ENCODE measurements around the gene HOXB8.

Gene HOXB8

GRCh38 chr17:48610282-48611211, 4.5 kb downstream of the HOXB8 start, which contains the start of gene HOXB7:
Gene HOXB7, minus strand, starts transcription at chr17:48611017. Its CDS starts 99 bp downstream, at chr17:48610918.
- DNase-seq: no peak

GRCh38 chr17:48609759-48610281, 5.3 kb downstream of the HOXB8 start:
- no peak for DNase-seq

DNA sequence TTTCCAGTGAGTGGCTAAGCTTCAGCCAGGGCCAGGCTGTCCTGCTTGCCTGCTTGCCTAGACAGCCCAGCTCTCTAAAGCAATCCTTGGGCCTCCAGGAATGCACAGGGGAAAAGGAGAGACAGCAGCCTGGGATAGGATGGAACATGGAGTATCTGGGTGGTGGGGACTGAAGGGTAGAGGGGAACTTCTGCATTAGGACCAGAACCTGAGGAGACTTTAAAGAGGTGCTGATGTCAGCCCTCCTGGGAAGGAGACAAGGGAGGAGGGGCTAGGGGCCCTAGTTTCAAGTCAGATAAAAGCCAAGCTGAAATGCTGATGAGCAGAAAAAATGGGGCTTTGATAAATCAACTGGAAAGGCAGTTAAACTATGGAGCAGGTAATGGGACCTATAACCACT, 6.1 kb downstream of the HOXB8 start:
- DNase-seq: no peak

GRCh38 chr17:48608494-48608834, 6.6 kb downstream of the HOXB8 start:
- no peak for DNase-seq

DNA sequence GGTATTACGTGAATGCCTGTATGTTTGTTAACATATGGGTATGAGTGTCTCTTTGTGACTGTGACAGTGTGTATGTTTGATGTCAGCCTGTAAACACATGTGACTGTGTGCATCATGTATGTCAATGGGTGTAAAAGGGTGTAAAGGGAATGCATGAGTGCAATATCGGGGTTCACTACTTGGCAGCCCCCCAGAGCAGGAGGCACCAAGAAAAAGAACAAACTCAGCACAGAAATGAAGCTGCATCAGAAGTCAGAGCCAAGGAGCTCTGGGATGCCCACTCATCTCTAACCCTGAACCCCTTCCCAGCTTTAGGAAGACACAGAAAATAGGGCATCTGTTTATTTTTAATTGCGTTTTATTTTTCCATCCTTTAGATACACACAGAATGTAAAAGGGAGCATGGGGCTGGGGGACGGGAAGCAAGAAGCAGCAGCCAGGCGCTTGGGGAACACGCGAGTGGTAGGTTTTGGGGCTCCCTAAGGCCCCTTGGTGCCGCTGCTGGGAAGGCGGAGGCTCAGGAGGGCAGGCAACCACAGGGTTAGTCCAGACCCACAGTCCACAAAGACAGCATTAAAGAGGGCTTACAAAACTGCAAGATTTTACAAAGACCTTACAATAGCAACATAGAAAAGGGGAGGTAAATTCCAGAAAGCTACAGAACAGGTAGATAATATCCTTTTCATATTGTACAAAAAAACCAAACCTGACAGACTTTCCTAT, 8.0 kb downstream of the HOXB8 start:
- DNase-seq: no peak

DNA sequence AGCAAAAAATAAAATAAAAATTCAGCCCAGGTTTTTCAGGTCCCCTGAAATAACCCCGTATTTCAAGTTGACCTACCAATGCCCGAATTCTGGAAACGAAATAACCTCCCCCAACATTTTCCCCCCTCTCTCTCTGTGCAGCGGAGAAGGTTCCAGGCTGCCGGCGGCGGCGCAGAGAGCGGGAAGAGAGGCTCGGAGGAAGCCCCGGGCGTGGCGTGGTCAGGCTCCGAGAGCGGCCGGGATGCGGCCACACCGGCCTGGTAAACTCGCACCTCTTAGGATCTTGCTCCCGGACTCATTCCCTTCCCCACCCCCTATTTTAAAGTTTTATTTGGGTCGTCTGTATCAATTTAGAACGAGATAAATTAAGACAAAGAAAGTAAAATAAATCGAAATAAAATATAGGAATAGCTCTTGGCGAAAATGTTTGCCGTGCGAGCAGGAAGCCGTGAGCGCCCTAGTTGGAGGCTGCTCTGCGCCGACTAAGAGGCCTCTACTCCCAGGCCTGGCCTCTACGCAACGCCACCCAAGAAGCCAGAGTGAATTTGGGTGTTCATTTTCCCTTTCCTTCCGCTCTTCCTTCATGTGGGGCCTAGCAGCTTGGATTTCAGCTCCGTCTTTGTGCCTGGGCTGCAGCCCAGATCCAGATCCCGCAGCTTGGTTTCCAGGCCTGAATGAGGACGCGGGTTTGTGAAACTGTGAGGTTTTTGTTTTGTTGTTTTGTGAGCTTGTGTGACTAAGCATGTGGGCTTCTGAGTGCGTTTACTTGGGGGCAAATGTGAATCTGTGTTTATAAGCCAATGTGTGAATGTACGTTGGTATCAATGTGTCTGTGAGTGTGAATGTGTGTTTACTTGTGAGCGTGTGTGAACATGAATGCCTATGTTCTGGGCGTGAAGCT, 8.9 kb downstream of the HOXB8 start:
- no peak for DNase-seq

DNA sequence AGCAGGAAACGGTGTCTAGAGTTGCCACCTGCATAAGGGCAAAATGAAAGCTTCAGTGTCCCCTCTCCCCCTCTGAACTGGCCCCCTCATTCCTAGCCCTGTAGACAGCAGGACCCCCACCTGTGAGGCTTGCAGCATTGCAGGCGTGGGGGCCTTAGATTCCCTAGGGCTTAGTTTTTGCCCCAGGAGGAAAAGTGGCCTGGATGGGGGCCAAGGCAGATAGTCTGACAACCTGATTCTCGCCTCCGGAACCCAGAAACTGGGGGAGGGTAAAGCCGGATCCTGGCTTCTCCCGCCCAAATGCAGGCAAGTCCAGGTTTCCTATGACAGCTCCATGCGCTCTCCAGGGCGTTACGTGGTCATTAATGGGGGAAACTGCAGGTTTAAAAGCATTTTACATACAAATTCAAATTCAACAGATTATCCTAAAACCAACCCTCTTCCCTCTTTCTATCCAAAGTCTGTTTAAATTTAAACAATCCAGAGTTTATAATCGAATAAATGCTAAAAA, 9.6 kb downstream of the HOXB8 start:
- DNase-seq: no peak

GRCh38 chr17:48604770-48605329, 10.2 kb downstream of the HOXB8 start, which contains the start of gene HOXB6:
Gene HOXB6, minus strand, starts transcription at chr17:48604986. Its CDS starts 6,836 bp downstream, at chr17:48598150.
- DNase-seq: no peak

DNA sequence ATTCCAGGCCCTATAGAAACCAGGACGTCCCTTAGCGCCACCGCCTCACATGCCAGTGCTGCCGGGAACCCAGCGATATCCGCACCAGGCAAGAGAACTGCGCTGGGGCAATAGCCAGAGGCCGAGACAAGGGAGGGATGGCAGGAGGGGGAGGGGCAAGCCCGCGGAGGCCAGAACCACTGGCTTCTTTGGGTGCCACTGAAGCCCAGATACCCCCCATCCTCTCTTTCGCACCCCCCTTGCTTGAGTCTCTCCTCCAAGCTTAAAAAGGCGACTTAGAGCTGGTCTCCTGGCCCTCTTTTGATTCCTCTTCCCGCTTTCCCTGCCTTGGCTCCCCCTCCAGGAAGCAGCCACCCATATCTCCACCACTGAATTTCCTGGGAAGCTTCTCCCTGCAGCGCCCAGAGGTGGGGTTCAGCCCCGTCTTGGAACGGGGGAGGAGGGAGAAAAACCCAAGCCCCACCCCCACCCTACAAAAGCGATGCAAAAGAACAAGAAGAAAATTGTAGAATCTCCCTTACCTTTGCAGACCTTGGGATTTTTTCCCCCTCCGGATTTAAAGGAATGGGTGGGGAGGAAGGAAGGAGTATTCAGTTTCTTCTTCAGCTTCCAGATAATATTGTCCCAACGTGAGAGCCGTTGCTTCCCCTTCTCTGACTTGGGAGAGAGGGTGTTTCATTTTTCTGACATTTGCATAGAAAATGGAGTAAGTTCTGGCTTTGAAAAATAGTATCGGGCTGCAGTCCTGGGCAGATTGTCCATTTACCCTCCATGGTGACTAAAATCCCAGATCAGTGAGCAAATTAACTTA, 10.9 kb downstream of the HOXB8 start:
- DNase-seq: no peak

GRCh38 chr17:48601539-48602425, 13.3 kb downstream of the HOXB8 start:
- no peak for DNase-seq

- no peak for DNase-seq
These were observed 13.9 kb downstream of the HOXB8 start for GRCh38 chr17:48601207-48601538.

GRCh38 chr17:48600244-48601098, 14.6 kb downstream of the HOXB8 start:
- DNase-seq: no peak

GRCh38 chr17:48599354-48599753, 15.7 kb downstream of the HOXB8 start:
- DNase-seq: no peak

DNA sequence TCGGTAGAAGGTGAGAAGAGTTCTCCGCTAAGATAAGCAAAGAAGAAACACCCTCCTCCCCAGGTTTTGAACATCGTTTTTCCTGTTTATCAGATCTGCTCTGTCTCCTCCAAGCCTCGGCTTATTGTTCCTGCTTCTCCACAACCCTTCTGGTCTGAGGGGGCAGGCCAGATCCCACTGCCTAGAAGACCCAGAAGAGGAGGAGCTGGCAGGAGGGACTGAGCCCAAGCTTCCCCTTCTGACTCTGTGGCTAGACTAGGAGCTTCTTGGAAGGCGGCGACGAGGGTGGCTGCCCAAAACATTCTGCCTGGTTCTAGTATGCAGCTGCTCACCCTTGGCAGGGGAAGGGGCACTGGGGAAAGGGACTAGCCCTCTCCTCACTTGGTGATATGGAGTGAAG, 16.4 kb downstream of the HOXB8 start:
- no peak for DNase-seq

- no peak for DNase-seq
These were observed 17.1 kb downstream of the HOXB8 start for GRCh38 chr17:48597778-48598631.

DNA sequence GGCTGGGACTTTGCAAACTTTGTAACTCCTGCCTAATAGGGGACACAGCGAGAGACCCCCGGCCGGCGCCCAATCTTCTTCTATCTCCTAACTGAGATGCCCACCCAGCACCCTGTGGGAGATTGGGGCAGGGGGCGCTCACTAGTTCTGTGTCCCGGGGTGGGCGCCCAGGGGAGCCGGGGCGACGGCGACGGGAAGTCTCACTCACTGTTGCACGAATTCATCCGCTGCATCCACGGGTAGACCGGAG, 17.6 kb downstream of the HOXB8 start:
- no peak for DNase-seq

- no peak for DNase-seq
These were observed 18.2 kb downstream of the HOXB8 start for GRCh38 chr17:48596735-48597527.

Measured in NCI-H1092 treated with DMSO at 0.1 percent for 48 hours (cell line).